ENCODE results near the gene VOPP1. TPM values are rescaled to one million over a fixed set of nuclear protein-coding genes. Genes with fewer than 3 reads are reported as not detected.

VOPP1 gene
- total RNA-seq, 1 donor from 2014 or later, result 47.8 TPM

DNA sequence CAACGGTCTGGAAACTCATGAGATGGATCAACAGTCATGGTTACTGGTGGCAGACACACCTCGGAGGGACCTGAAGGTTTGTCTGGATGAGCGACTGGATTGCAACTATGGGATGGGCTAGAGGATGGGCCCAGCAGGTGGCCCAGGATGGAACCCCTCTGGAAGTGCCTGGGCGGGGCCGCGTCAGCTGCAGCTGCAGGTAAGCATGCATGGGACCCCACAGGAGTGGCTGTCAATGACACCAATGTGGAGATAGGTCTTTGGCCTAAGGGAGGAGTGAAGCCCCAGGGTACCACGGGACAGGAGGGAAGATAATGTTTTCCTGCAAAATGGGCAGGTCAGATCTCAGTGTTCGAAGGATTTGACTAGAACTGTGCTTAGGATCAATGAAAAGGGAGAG lies 103.8 kb downstream of the VOPP1 start:
- H3K4me3 Mint-ChIP-seq (ENCODE audit: low read depth), result no peak overlapping the region
- TF ChIP-seq, protein P1, sequence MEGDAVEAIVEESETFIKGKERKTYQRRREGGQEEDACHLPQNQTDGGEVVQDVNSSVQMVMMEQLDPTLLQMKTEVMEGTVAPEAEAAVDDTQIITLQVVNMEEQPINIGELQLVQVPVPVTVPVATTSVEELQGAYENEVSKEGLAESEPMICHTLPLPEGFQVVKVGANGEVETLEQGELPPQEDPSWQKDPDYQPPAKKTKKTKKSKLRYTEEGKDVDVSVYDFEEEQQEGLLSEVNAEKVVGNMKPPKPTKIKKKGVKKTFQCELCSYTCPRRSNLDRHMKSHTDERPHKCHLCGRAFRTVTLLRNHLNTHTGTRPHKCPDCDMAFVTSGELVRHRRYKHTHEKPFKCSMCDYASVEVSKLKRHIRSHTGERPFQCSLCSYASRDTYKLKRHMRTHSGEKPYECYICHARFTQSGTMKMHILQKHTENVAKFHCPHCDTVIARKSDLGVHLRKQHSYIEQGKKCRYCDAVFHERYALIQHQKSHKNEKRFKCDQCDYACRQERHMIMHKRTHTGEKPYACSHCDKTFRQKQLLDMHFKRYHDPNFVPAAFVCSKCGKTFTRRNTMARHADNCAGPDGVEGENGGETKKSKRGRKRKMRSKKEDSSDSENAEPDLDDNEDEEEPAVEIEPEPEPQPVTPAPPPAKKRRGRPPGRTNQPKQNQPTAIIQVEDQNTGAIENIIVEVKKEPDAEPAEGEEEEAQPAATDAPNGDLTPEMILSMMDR (IDR thresholded peaks at IDR 0.05; ENCODE audit: unreplicated experiment), result no peak
- H3K27ac Mint-ChIP-seq, result no peak overlapping the region
- H3K27me3 Mint-ChIP-seq, result no peaks in the 10 kb centered on the region
- H3K4me1 Mint-ChIP-seq (ENCODE audit: low read depth), result no peaks in the 10 kb centered on the region
- peaks cover 42% of the 10 kb centered on the region for H3K36me3 Mint-ChIP-seq (ENCODE audit: insufficient read depth)
- H3K9me3 Mint-ChIP-seq (ENCODE audit: low read depth), result peaks cover 16% of the 10 kb centered on the region
- no peak for DNase-seq (ENCODE audit: low spot score, unreplicated experiment)

- Mint-ChIP-seq H3K27me3 (no peaks in the 10 kb centered on the region), H3K36me3 (ENCODE audit: insufficient read depth) (peaks cover 48% of the 10 kb centered on the region), H3K4me3 (ENCODE audit: low read depth) (no peak overlapping the region), H3K4me1 (ENCODE audit: low read depth) (no peaks in the 10 kb centered on the region), H3K9me3 (ENCODE audit: low read depth) (peaks cover 24% of the 10 kb centered on the region), H3K27ac (no peak overlapping the region)
- DNase-seq (ENCODE audit: low spot score, unreplicated experiment), result no peak
- TF ChIP-seq, protein P1 (IDR thresholded peaks at IDR 0.05; ENCODE audit: unreplicated experiment), result no peak
Measured at GRCh38 chr7:55467047-55467593, 105.2 kb downstream of the VOPP1 start.

DNA sequence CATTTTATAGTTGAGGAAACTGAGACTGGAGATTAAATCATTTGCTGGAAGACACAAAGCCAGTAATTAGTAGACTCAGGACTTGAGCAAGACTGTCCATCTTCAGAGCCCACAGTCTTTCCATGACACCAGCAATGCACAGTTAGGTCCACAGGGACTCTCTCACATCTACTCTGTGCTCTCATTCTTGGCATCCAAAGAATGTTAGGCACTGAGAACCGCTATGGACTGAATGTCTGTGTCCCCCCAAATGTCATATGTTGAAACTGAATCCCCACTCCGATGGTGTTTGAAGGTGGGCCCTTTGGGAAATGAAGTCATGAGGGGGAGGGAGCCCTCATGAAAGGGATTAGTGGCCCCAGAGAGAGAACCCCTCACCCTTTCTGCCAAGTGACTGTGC lies 106.6 kb downstream of the VOPP1 start:
- H3K4me3 Mint-ChIP-seq (ENCODE audit: low read depth), result no peak overlapping the region
- TF ChIP-seq, protein P1 (IDR thresholded peaks at IDR 0.05; ENCODE audit: unreplicated experiment), result no peak
- peaks cover 34% of the 10 kb centered on the region for H3K9me3 Mint-ChIP-seq (ENCODE audit: low read depth)
- H3K36me3 Mint-ChIP-seq (ENCODE audit: insufficient read depth), result peaks cover 54% of the 10 kb centered on the region
- no peaks in the 10 kb centered on the region for H3K27me3 Mint-ChIP-seq
- no peak for DNase-seq (ENCODE audit: low spot score, unreplicated experiment)
- H3K4me1 Mint-ChIP-seq (ENCODE audit: low read depth), result no peaks in the 10 kb centered on the region
- no peak overlapping the region for H3K27ac Mint-ChIP-seq

DNA sequence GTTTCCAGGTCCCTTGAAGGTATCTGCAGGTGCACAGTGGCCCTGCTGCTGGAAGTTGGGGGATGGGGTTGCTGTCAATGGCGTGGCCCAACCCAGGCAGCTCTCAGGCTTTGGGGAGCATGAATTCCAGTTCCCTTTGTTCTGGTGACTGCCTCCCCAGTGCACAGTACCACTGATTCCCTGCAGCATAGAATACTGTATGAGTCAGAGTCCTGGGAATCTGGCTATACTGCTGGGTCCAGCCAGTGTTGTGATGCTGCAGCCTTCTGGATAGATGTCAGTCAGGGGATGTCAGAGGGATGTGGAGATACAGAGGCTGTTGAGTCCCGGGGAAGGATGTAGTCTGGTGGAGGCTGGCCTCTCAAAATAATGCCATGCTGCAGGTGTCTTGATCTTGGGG lies 107.9 kb downstream of the VOPP1 start:
- Mint-ChIP-seq H3K4me3 (ENCODE audit: low read depth) (no peak overlapping the region), H3K4me1 (ENCODE audit: low read depth) (no peaks in the 10 kb centered on the region), H3K36me3 (ENCODE audit: insufficient read depth) (peaks cover 52% of the 10 kb centered on the region), H3K9me3 (ENCODE audit: low read depth) (peaks cover 46% of the 10 kb centered on the region), H3K27ac (no peak overlapping the region), H3K27me3 (no peaks in the 10 kb centered on the region)
- DNase-seq (ENCODE audit: low spot score, unreplicated experiment), result no peak
- TF ChIP-seq, protein P1 (IDR thresholded peaks at IDR 0.05; ENCODE audit: unreplicated experiment), result no peak

- H3K27me3 Mint-ChIP-seq, result no peaks in the 10 kb centered on the region
- H3K4me1 Mint-ChIP-seq (ENCODE audit: low read depth), result no peaks in the 10 kb centered on the region
- no peak overlapping the region for H3K4me3 Mint-ChIP-seq (ENCODE audit: low read depth)
- no peak overlapping the region for H3K27ac Mint-ChIP-seq
- TF ChIP-seq, protein P1 (IDR thresholded peaks at IDR 0.05; ENCODE audit: unreplicated experiment), result no peak
- H3K9me3 Mint-ChIP-seq (ENCODE audit: low read depth), result peaks cover 52% of the 10 kb centered on the region
- peaks cover 53% of the 10 kb centered on the region for H3K36me3 Mint-ChIP-seq (ENCODE audit: insufficient read depth)
- DNase-seq (ENCODE audit: low spot score, unreplicated experiment), result no peak
Measured at GRCh38 chr7:55463686-55464262, 108.5 kb downstream of the VOPP1 start.

All from progenitor cell of endocrine pancreas (in vitro differentiated cells).